Nephron progenitor cell (in vitro differentiated cells): ENCODE data around the gene ZRANB2.

ENCODE experiments used
- DNase-seq: peaks from one replicate; pipeline ENCODE4 v3.0.0; 2021
- H3K27ac Mint-ChIP-seq: 2 replicates; pipeline ENCODE4 v1.8.0; 2021; ENCODE audit warnings: mild to moderate bottlenecking, moderate library complexity, mixed read lengths
- H3K27me3 Mint-ChIP-seq: 2 replicates; pipeline ENCODE4 v1.8.0; 2021; ENCODE audit warnings: mild to moderate bottlenecking, low read depth, mixed read lengths; ENCODE audit not compliant: poor library complexity
- H3K36me3 Mint-ChIP-seq: 2 replicates; pipeline ENCODE4 v1.8.0; 2021; ENCODE audit warnings: low read depth, mixed read lengths
- H3K4me1 Mint-ChIP-seq: 2 replicates; pipeline ENCODE4 v1.8.0; 2021; ENCODE audit warnings: mixed read lengths
- H3K4me3 Mint-ChIP-seq: 2 replicates; pipeline ENCODE4 v1.8.0; 2021; ENCODE audit warnings: mild to moderate bottlenecking, moderate library complexity, mixed read lengths
- H3K9me3 Mint-ChIP-seq: 2 replicates; pipeline ENCODE4 v1.8.0; 2021; ENCODE audit warnings: mild to moderate bottlenecking, moderate library complexity, mixed read lengths
- CTCF ChIP-seq: fragments of 200-600 bp; sonication (generic); IDR thresholded peaks from 2 replicates; pipeline ENCODE4 v1.5.0; 2021; ENCODE audit warnings: antibody characterized with exemption

Gene ZRANB2

GRCh38 chr1:71019233-71019969 is 61.4 kb downstream of the ZRANB2 start:
- DNase-seq, result no peak
- no peak overlapping the region for H3K4me3 Mint-ChIP-seq
- H3K27ac Mint-ChIP-seq, result no peak overlapping the region
- no peaks in the 10 kb centered on the region for H3K27me3 Mint-ChIP-seq
- TF ChIP-seq CTCF, result no peak
- no peaks in the 10 kb centered on the region for H3K9me3 Mint-ChIP-seq
- H3K4me1 Mint-ChIP-seq, result no peaks in the 10 kb centered on the region
- H3K36me3 Mint-ChIP-seq, result no peaks in the 10 kb centered on the region

DNA sequence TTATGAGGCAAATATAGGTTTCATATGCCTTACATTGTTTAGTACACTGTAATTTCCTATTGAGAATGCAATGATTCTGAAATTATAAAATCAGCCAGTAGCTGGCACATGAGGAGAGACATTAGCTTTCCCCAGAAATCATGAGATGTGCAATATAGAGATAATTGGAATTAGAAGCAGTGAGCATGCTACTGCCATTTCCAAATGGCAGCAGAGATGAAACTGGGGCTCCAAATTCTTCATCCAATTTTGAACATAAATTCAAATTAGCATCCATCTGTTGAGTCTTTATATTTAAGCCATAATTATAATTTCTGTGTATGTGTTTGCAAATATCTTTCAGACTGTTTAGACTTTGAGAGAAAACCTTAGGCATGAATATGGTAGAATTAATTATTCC is 62.0 kb downstream of the ZRANB2 start:
- DNase-seq, result no peak
- no peak overlapping the region for H3K4me3 Mint-ChIP-seq
- no peak overlapping the region for H3K27ac Mint-ChIP-seq
- H3K4me1 Mint-ChIP-seq, result no peaks in the 10 kb centered on the region
- no peaks in the 10 kb centered on the region for H3K9me3 Mint-ChIP-seq
- no peaks in the 10 kb centered on the region for H3K36me3 Mint-ChIP-seq
- no peak for TF ChIP-seq CTCF
- H3K27me3 Mint-ChIP-seq, result no peaks in the 10 kb centered on the region

- H3K4me3 Mint-ChIP-seq, result no peak overlapping the region
- no peak overlapping the region for H3K27ac Mint-ChIP-seq
- no peaks in the 10 kb centered on the region for H3K9me3 Mint-ChIP-seq
- H3K36me3 Mint-ChIP-seq, result no peaks in the 10 kb centered on the region
- DNase-seq, result no peak
- no peaks in the 10 kb centered on the region for H3K27me3 Mint-ChIP-seq
- TF ChIP-seq CTCF, result no peak
- H3K4me1 Mint-ChIP-seq, result no peaks in the 10 kb centered on the region
Observed at GRCh38 chr1:71015745-71016144, 65.1 kb downstream of the ZRANB2 start.

DNA sequence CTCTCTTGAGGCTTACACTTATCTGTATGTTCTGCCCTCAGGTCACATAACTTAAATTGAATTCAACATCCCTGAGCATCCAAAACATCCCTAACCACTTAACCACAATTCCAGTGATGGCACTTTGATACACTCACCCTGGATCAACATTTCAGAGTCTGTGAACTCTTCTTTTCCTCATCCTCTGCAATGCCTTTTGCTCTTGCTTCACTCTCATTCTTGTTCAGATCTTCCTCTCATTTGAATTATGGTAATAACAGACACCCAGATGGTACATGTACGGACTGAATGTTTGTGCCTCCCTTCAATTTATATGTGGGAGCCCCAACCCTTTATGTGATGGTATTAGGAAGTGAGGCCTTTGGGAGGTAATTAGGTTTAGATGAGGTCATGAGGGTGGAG is 66.7 kb downstream of the ZRANB2 start:
- Mint-ChIP-seq H3K9me3 (no peaks in the 10 kb centered on the region), H3K27me3 (no peaks in the 10 kb centered on the region), H3K27ac (no peak overlapping the region), H3K4me3 (no peak overlapping the region), H3K4me1 (no peaks in the 10 kb centered on the region), H3K36me3 (no peaks in the 10 kb centered on the region)
- TF ChIP-seq CTCF, result no peak
- no peak for DNase-seq
